MCF 10A (cell line): ENCODE measurements around the gene FAM76B. TPM values are rescaled to one million over a fixed set of nuclear protein-coding genes. Genes with fewer than 3 reads are reported as not detected.
"Not testable (repeated sequence)": the region's sequence is repeated elsewhere in the genome, so short reads cannot be mapped to it uniquely, and the experiment has no call there.

Source experiments
- BruUV-seq: library from RNA; stranded (reverse); fragments of 400-500 nt; replicated peaks from 2 replicates; lab custom pipeline; 2021; lab: Mats Ljungman, UMichigan
- CTCF ChIA-PET: fragments of 300-600 bp; sonication (Branson Sonifier 250); formaldehyde crosslinking; extraction: SDS; loops from one replicate; lab custom pipeline; 2021; ENCODE audit warnings: antibody characterized with exemption, inconsistent platforms; lab: Yijun Ruan, JAX
- POLR2A ChIA-PET: fragments of 300-600, 350-650 bp; sonication (Branson Sonifier 250); formaldehyde crosslinking; extraction: SDS; loops from one replicate; lab custom pipeline; 2020; ENCODE audit warnings: antibody characterized with exemption, inconsistent platforms; lab: Yijun Ruan, JAX
- DNase-seq: peaks from one replicate; pipeline ENCODE4 v3.0.0-alpha.2; 2018; ENCODE audit not compliant: unreplicated experiment
- H3K27ac Mint-ChIP-seq: one replicate; pipeline ENCODE4 v1.8.0; 2022; ENCODE audit warnings: mild to moderate bottlenecking, low read depth, mixed read lengths; ENCODE audit not compliant: unreplicated experiment
- H3K27me3 Mint-ChIP-seq: one replicate; pipeline ENCODE4 v1.8.0; 2022; ENCODE audit warnings: mixed read lengths; ENCODE audit not compliant: insufficient read depth, unreplicated experiment
- H3K36me3 Mint-ChIP-seq: one replicate; pipeline ENCODE4 v1.8.0; 2022; ENCODE audit warnings: mild to moderate bottlenecking, moderate library complexity, mixed read lengths; ENCODE audit not compliant: insufficient read depth, unreplicated experiment
- H3K4me1 Mint-ChIP-seq: one replicate; pipeline ENCODE4 v1.8.0; 2022; ENCODE audit warnings: mixed read lengths; ENCODE audit not compliant: insufficient read depth, unreplicated experiment
- H3K4me3 Mint-ChIP-seq: one replicate; pipeline ENCODE4 v1.8.0; 2022; ENCODE audit warnings: mild to moderate bottlenecking, moderate library complexity, mixed read lengths; ENCODE audit not compliant: unreplicated experiment
- H3K9me3 Mint-ChIP-seq: one replicate; pipeline ENCODE4 v1.8.0; 2022; ENCODE audit warnings: mixed read lengths; ENCODE audit not compliant: unreplicated experiment
- CTCF ChIP-seq: fragments of 200-600 bp; IDR thresholded peaks from one replicate; pipeline ENCODE4 v1.8.0; 2022; ENCODE audit warnings: antibody characterized with exemption, mild to moderate bottlenecking; ENCODE audit not compliant: unreplicated experiment
- intact Hi-C: fragments of 100-400 bp; cut with micrococcal nuclease; formaldehyde crosslinking; loops from 2 replicates; pipeline ENCODE4 v1.14.1; 2022
- total RNA-seq: library from RNA; stranded (reverse); gene quantifications from 2 replicates; pipeline ENCODE4 v1.2.3, GENCODE V29; 2022

The FAM76B gene
- total RNA-seq, 1 experiment from 2014 or later: 28.5 TPM

DNA sequence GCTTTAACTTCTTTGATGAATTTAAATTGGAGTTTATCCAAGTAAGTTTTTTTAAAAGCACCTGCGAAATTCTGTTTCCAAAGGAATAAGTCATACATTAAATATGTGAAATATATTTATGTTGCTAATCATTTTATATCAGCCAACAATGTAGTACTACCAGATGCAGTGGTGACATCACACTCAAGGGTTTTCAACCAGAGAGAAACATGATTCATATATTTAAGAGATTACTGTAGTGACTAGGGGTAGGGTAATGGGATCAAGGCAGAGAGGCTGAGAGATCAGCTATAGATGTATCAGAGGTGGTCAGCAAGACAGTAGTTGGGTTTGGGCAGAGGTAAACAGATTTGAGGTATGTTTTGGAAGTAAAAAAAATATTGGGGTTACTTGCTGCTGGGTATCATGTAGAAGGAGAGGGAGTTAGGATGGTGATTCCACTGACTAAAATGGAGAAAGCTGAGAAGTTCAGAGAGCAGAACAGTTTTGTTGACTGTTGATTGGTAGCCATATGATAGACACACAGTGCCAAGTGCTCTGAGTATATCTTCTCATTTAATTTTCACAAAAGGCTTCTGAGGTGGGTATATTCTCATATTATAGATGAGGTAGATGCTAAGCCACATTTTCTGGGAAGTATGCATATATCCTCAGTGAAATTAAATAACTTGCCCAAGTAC, 40.1 kb upstream of the FAM76B start:
- BruUV-seq: no TSS peak
- Mint-ChIP-seq H3K4me3 (no peak overlapping the region), H3K9me3 (no peaks in the 10 kb centered on the region), H3K27ac (peak overlapping the region; percentile 20), H3K36me3 (peaks cover 76% of the 10 kb centered on the region), H3K27me3 (no peaks in the 10 kb centered on the region), H3K4me1 (peaks cover 19% of the 10 kb centered on the region)
- intact Hi-C loops: loop anchor here (10.0 kb wide), 1 partner anchor 675 kb away; no protein-coding TSS in a partner anchor
- ChIA-PET CTCF (interaction anchor here (0.5 to 0.7 kb wide), 4 partner anchors 89 to 563 kb away, joined by 3 to 4 read pairs (median 3); no protein-coding TSS in a partner anchor), POLR2A (interaction anchor here (0.7 kb wide), 1 partner anchor 413 kb away, joined by 5 read pairs; no protein-coding TSS in a partner anchor)
- no peak for TF ChIP-seq CTCF
- DNase-seq: no peak

DNA sequence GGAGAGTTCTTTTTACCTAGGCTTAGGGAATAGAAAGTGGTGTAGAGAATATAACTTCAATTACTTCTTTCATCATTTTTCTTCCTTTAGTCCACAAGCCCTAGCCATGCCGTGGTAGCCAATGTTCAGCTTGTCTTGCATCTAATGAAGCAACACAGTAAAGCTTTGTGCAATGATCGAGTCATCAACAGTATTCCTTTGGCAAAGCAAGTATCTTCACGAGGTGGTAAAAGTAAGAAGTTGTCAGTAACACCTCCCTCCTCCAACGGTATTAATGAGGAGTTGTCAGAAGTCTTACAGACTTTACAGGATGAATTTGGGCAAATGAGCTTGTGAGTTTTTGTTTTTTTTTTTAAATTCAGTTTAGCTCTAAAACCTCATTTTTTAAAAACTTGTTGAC, 38.1 kb upstream of the FAM76B start:
- Mint-ChIP-seq H3K4me3 (no peak overlapping the region), H3K36me3 (peaks cover 80% of the 10 kb centered on the region), H3K27ac (peak overlapping the region; percentile 59), H3K9me3 (no peaks in the 10 kb centered on the region), H3K27me3 (no peaks in the 10 kb centered on the region), H3K4me1 (peaks cover 19% of the 10 kb centered on the region)
- intact Hi-C loops: no loop called here
- DNase-seq: peak; percentile 54
- ChIA-PET CTCF (interaction anchor here (0.6 to 1.3 kb wide), 3 partner anchors 8 to 616 kb away, joined by 3 to 6 read pairs (median 3); no protein-coding TSS in a partner anchor), POLR2A (interaction anchor here (0.5 to 1.2 kb wide), 3 partner anchors 36 to 598 kb away, joined by 3 to 7 read pairs (median 4); partner anchors contain the start of gene CEP57)
- BruUV-seq: no TSS peak
- TF ChIP-seq CTCF: no peak

- Mint-ChIP-seq H3K27ac (peak overlapping the region; percentile 12), H3K4me1 (no peaks in the 10 kb centered on the region), H3K36me3 (peaks cover 60% of the 10 kb centered on the region), H3K9me3 (no peaks in the 10 kb centered on the region), H3K27me3 (no peaks in the 10 kb centered on the region), H3K4me3 (no peak overlapping the region)
- TF ChIP-seq CTCF: no peak
- ChIA-PET POLR2A (interaction anchor here (0.7 to 1.2 kb wide), 3 partner anchors 34 to 568 kb away, joined by 3 to 4 read pairs (median 3); no protein-coding TSS in a partner anchor), CTCF (interaction anchor here (0.5 to 1.4 kb wide), 5 partner anchors 14 to 1232 kb away, joined by 3 to 6 read pairs (median 3); no protein-coding TSS in a partner anchor)
- intact Hi-C loops: no loop called here
- DNase-seq: no peak
- BruUV-seq: no TSS peak
Observed at GRCh38 chr11:95821640-95822039, 32.1 kb upstream of the FAM76B start.

DNA sequence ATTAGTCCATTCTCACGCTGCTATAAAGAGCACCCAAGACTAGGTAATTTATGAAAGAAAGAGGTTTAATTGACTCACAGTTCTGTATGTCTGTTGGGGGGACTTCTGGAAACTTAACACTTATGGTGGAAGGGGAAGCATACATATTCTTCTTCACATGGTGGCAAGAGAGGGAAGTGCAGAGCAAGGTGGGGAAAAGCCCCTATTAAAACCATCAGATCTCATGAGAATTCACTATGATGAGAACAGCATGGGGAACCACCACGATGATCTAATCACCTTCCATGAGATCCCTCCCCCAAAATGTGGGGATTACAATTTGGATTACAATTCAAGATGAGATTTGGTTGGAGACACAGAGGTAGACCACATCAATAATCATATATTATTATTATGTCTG, 26.5 kb upstream of the FAM76B start:
- H3K36me3 Mint-ChIP-seq: peaks cover 56% of the 10 kb centered on the region
- CTCF ChIA-PET: interaction anchor here (0.6 kb wide), 1 partner anchor 664 kb away, joined by 4 read pairs; no protein-coding TSS in a partner anchor
- TF ChIP-seq CTCF: no peak

GRCh38 chr11:95811052-95811451, 21.5 kb upstream of the FAM76B start:
- H3K27ac Mint-ChIP-seq, CTCF ChIA-PET, H3K4me1 Mint-ChIP-seq, H3K4me3 Mint-ChIP-seq, BruUV-seq, DNase-seq, H3K27me3 Mint-ChIP-seq, H3K9me3 Mint-ChIP-seq, POLR2A ChIA-PET, intact Hi-C loops: not testable (repeated sequence)
- peaks cover 32% of the 10 kb centered on the region for H3K36me3 Mint-ChIP-seq

More for the DNA sequence above, 26.5 kb upstream of the FAM76B start:
- H3K27ac Mint-ChIP-seq: no peak overlapping the region
- no peaks in the 10 kb centered on the region for H3K4me1 Mint-ChIP-seq
- H3K4me3 Mint-ChIP-seq: no peak overlapping the region
- intact Hi-C loops: no loop called here
- no peaks in the 10 kb centered on the region for H3K9me3 Mint-ChIP-seq
- BruUV-seq: no TSS peak
- no peaks in the 10 kb centered on the region for H3K27me3 Mint-ChIP-seq
- no peak for DNase-seq
- POLR2A ChIA-PET: no interaction called here

GRCh38 chr11:95806464-95806863, 16.9 kb upstream of the FAM76B start:
- H3K4me1 Mint-ChIP-seq, BruUV-seq, H3K9me3 Mint-ChIP-seq, DNase-seq, H3K4me3 Mint-ChIP-seq, intact Hi-C loops, H3K27me3 Mint-ChIP-seq, POLR2A ChIA-PET, H3K27ac Mint-ChIP-seq, CTCF ChIA-PET: not testable (repeated sequence)
- H3K36me3 Mint-ChIP-seq: peaks cover 35% of the 10 kb centered on the region
